WTC11 (cell line): ENCODE data around the gene TMEM135. TPM values are rescaled to one million over a fixed set of nuclear protein-coding genes. Genes with fewer than 3 reads are reported as not detected.

Experiments
- ATAC-seq: fragments of 200-7000 bp; cut with Tn5 transposase; 2 replicates; pipeline ENCODE4 v1.10.0; 2021; ENCODE audit warnings: mild to moderate bottlenecking, moderate library complexity
- CTCF ChIA-PET: fragments of 300-600 bp; sonication (Branson Sonifier 250); formaldehyde crosslinking; loops from one replicate; lab custom pipeline; 2021; ENCODE audit warnings: antibody characterized with exemption; lab: Charles Lee
- POLR2A ChIA-PET: fragments of 350-600 bp; sonication (Branson Sonifier 250); formaldehyde crosslinking; loops from one replicate; lab custom pipeline; 2021; ENCODE audit warnings: antibody characterized with exemption; lab: Charles Lee
- DNase-seq: peaks from one replicate; pipeline ENCODE4 v3.0.0; 2021; ENCODE audit warnings: low spot score
- H3K27ac Mint-ChIP-seq: 2 replicates; pipeline ENCODE4 v1.8.0; 2021; ENCODE audit warnings: mixed read lengths
- H3K27me3 Mint-ChIP-seq: 2 replicates; pipeline ENCODE4 v1.8.0; 2021; ENCODE audit warnings: low read depth, mild to moderate bottlenecking, moderate library complexity, mixed read lengths
- H3K36me3 Mint-ChIP-seq: 2 replicates; pipeline ENCODE4 v1.8.0; 2021; ENCODE audit warnings: mixed read lengths
- H3K4me1 Mint-ChIP-seq: 2 replicates; pipeline ENCODE4 v1.8.0; 2022; ENCODE audit warnings: mixed read lengths
- H3K4me3 Mint-ChIP-seq: 2 replicates; pipeline ENCODE4 v1.8.0; 2021; ENCODE audit warnings: mild to moderate bottlenecking, moderate library complexity, mixed read lengths
- H3K9me3 Mint-ChIP-seq: 2 replicates; pipeline ENCODE4 v1.8.0; 2021; ENCODE audit warnings: mixed read lengths
- ATF1 ChIP-seq: sonication (generic); formaldehyde crosslinking; IDR thresholded peaks from 2 replicates; pipeline ENCODE4 v1.8.1; 2023; ENCODE audit warnings: mild to moderate bottlenecking, moderate library complexity, missing genetic modification reagents
- CREB1 ChIP-seq: sonication (generic); formaldehyde crosslinking; IDR thresholded peaks from 2 replicates; pipeline ENCODE4 v1.8.0; 2023; ENCODE audit warnings: mild to moderate bottlenecking, missing genetic modification reagents
- CREM ChIP-seq: sonication (generic); formaldehyde crosslinking; IDR thresholded peaks from 2 replicates; pipeline ENCODE4 v1.8.1; 2022; ENCODE audit warnings: mild to moderate bottlenecking, missing genetic modification reagents, moderate library complexity
- EMX1 ChIP-seq: fragments of 250-450 bp; sonication (Bioruptor Pico); IDR thresholded peaks from 2 replicates; pipeline ENCODE4 v1.8.0; 2021; ENCODE audit warnings: mild to moderate bottlenecking
- IRF2 ChIP-seq: sonication (generic); formaldehyde crosslinking; IDR thresholded peaks from 2 replicates; pipeline ENCODE4 v1.8.0; 2022; ENCODE audit warnings: low read depth, missing genetic modification reagents, borderline replicate concordance
- MYBL2 ChIP-seq: sonication (generic); formaldehyde crosslinking; IDR thresholded peaks from 2 replicates; pipeline ENCODE4 v1.8.1; 2023; ENCODE audit warnings: mild to moderate bottlenecking, moderate library complexity, missing genetic modification reagents
- NFATC4 ChIP-seq: fragments of 250-450 bp; sonication (Bioruptor Pico); IDR thresholded peaks from 2 replicates; pipeline ENCODE4 v1.9.0; 2021; ENCODE audit warnings: mild to moderate bottlenecking
- RELA ChIP-seq: sonication (generic); formaldehyde crosslinking; IDR thresholded peaks from 2 replicates; pipeline ENCODE4 v1.8.1; 2022; ENCODE audit warnings: missing genetic modification reagents, mild to moderate bottlenecking, borderline replicate concordance
- SMAD3 ChIP-seq: sonication (generic); formaldehyde crosslinking; IDR thresholded peaks from 2 replicates; pipeline ENCODE4 v1.8.0; 2022; ENCODE audit warnings: missing genetic modification reagents, mild to moderate bottlenecking, borderline replicate concordance
- TEAD1 ChIP-seq: sonication (generic); formaldehyde crosslinking; IDR thresholded peaks from 2 replicates; pipeline ENCODE4 v1.8.0; 2022; ENCODE audit warnings: mild to moderate bottlenecking, missing genetic modification reagents
- ZNF121 ChIP-seq: sonication (generic); formaldehyde crosslinking; IDR thresholded peaks from 2 replicates; pipeline ENCODE4 v1.8.0; 2023; ENCODE audit warnings: missing genetic modification reagents
- ZNF219 ChIP-seq: sonication (generic); formaldehyde crosslinking; IDR thresholded peaks from 2 replicates; pipeline ENCODE4 v1.8.0; 2023; ENCODE audit warnings: missing genetic modification reagents, mild to moderate bottlenecking, borderline replicate concordance
- ZNF396 ChIP-seq: fragments of 250-450 bp; sonication (Bioruptor Pico); IDR thresholded peaks from 2 replicates; pipeline ENCODE4 v1.8.0; 2021; ENCODE audit warnings: mild to moderate bottlenecking, moderate library complexity, borderline replicate concordance
- ZNF423 ChIP-seq: fragments of 250-450 bp; sonication (Bioruptor Pico); IDR thresholded peaks from 2 replicates; pipeline ENCODE4 v2.1.2; 2022; ENCODE audit warnings: mild to moderate bottlenecking, moderate library complexity
- total RNA-seq: library from RNA; stranded (reverse); gene quantifications from 3 replicates; pipeline ENCODE4 v1.2.3, GENCODE V29; 2021
- TF ChIP-seq, protein P1 (sequence below): fragments of 250-450 bp; sonication (Bioruptor Pico); IDR thresholded peaks from 2 replicates; pipeline ENCODE4 v1.9.0; 2021; ENCODE audit warnings: moderate library complexity, mild to moderate bottlenecking, inconsistent platforms, borderline replicate concordance
- TF ChIP-seq, protein P2 (sequence below): sonication (generic); formaldehyde crosslinking; IDR thresholded peaks from 2 replicates; pipeline ENCODE4 v1.8.1; 2023; ENCODE audit warnings: mild to moderate bottlenecking, missing genetic modification reagents
- TF ChIP-seq, protein P3 (sequence below): sonication (generic); formaldehyde crosslinking; IDR thresholded peaks from 2 replicates; pipeline ENCODE4 v1.8.1; 2022; ENCODE audit warnings: missing genetic modification reagents, borderline replicate concordance
- TF ChIP-seq, protein P4 (sequence below): sonication (generic); formaldehyde crosslinking; IDR thresholded peaks from 2 replicates; pipeline ENCODE4 v1.8.1; 2022; ENCODE audit warnings: mild to moderate bottlenecking, moderate library complexity, missing genetic modification reagents
- TF ChIP-seq, protein P5 (sequence below): sonication (generic); formaldehyde crosslinking; IDR thresholded peaks from 2 replicates; pipeline ENCODE4 v1.8.1; 2023; ENCODE audit warnings: mild to moderate bottlenecking, missing genetic modification reagents
- TF ChIP-seq, protein P6 (sequence below): fragments of 250-450 bp; sonication (Bioruptor Pico); conservative IDR thresholded peaks from 2 replicates; pipeline ENCODE4 v1.9.0; 2021; ENCODE audit warnings: mild to moderate bottlenecking

TMEM135 gene
- total RNA-seq, 1 experiment from 2014 or later = 35.8 TPM

DNA sequence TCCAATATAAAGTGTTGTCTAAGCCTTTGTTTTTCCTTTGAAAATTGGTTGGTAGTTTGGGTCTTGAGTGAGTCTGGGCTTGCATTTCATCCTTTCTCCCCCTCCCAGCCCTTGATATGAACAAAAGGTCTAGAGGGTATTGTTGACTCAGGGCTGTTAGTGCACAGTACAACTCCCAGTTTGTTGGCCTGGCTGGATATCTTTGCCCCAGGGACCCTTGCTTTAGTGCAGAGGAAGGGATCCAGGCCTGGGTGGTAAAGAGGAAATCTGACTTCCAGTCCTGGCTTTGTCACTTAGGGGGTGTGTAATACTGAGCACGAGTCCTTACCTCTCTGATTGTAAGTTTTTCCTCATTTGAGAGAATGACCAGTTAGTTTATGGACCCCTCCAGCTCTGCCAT, 330.4 kb downstream of the TMEM135 start (continued):
- TF ChIP-seq ZNF396 = no peak
- TF ChIP-seq ZNF423 = no peak
- no peak for TF ChIP-seq EMX1 (CRISPR knock-in tag)
- TF ChIP-seq CREB1 (CRISPR knock-in tag) = no peak
- TF ChIP-seq, protein P1, sequence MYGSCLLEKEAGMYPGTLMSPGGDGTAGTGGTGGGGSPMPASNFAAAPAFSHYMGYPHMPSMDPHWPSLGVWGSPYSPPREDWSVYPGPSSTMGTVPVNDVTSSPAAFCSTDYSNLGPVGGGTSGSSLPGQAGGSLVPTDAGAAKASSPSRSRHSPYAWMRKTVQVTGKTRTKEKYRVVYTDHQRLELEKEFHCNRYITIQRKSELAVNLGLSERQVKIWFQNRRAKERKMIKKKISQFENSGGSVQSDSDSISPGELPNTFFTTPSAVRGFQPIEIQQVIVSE (CRISPR knock-in tag) = no peak
- TF ChIP-seq, protein P2, sequence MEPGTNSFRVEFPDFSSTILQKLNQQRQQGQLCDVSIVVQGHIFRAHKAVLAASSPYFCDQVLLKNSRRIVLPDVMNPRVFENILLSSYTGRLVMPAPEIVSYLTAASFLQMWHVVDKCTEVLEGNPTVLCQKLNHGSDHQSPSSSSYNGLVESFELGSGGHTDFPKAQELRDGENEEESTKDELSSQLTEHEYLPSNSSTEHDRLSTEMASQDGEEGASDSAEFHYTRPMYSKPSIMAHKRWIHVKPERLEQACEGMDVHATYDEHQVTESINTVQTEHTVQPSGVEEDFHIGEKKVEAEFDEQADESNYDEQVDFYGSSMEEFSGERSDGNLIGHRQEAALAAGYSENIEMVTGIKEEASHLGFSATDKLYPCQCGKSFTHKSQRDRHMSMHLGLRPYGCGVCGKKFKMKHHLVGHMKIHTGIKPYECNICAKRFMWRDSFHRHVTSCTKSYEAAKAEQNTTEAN (CRISPR knock-in tag) = no peak
- no peak for TF ChIP-seq SMAD3 (CRISPR knock-in tag)
- no peak for TF ChIP-seq ATF1 (CRISPR knock-in tag)

DNA sequence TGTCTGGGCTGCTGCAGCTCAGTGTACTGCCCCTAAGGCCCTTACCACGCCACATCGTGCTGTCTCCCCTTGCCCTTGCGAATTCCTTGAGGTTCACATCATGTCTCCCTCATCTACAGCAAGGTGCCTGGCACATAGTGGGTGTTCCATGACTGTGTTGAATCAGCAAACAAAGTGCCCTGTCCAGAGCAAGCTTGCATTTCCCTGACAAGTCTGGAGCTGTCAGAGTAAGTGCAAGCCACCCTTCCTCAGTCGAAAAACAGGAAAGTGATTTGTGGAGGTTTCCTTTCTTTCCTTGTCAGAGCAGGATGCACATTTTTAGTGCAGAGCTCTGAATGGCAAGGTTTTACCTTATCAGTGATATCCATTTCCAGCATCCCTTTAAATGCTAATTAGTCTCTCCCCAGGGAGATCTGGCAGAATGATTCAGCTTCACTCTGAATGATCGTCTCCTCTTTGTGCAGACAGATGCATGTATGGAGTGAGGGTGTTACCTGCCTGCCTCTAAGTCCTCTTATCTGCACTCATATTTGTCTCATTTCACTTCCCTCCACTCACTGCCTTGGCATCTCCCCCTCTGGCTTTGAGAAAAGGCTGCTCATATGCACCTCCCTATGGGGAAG, 331.2 kb downstream of the TMEM135 start:
- Mint-ChIP-seq H3K4me1 (peaks cover 36% of the 10 kb centered on the region), H3K36me3 (no peaks in the 10 kb centered on the region), H3K27ac (peak overlapping the region; percentile 32; the same call in 1 of the 2 replicates)
- TF ChIP-seq, protein P3, sequence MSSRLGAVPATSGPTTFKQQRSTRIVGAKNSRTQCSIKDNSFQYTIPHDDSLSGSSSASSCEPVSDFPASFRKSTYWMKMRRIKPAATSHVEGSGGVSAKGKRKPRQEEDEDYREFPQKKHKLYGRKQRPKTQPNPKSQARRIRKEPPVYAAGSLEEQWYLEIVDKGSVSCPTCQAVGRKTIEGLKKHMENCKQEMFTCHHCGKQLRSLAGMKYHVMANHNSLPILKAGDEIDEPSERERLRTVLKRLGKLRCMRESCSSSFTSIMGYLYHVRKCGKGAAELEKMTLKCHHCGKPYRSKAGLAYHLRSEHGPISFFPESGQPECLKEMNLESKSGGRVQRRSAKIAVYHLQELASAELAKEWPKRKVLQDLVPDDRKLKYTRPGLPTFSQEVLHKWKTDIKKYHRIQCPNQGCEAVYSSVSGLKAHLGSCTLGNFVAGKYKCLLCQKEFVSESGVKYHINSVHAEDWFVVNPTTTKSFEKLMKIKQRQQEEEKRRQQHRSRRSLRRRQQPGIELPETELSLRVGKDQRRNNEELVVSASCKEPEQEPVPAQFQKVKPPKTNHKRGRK (CRISPR knock-in tag) = no peak
- TF ChIP-seq SMAD3 (CRISPR knock-in tag) = 0 out of 2 replicates have a peak, but pooled peaks have one; percentile 36
- TF ChIP-seq, all 79 proteins: peak for 1
- POLR2A ChIA-PET = interaction anchor here (1.0 kb wide), 1 partner anchor 8 kb away, joined by 4 read pairs; no protein-coding TSS in a partner anchor
- CTCF ChIA-PET = interaction anchor here (2.3 to 3.6 kb wide), 2 partner anchors 15 to 52 kb away, joined by 9 to 27 read pairs; no protein-coding TSS in a partner anchor
- Mint-ChIP-seq H3K4me3 (no peak overlapping the region), H3K27me3 (no peaks in the 10 kb centered on the region), H3K9me3 (no peaks in the 10 kb centered on the region)
- DNase-seq (no peak), ATAC-seq (peak; percentile 65)

DNA sequence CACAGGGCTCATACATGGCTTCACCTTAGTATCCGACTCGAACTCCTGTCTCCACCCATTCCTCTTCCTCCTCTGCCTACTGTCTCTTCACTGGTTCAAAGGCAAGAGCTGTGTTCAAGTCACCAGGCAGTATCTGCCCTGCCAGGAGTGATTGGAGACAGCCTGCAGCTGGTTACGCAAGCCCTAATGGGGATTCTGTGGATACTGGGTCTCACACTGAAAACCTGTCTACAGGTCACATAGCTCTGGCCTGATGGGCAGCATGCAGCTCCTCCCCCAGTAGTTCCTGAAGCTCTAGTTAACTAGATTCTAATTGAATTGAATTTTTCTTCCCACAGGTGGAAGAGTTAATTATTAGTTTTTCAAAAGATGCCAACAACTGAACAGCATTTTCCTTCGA, 332.2 kb downstream of the TMEM135 start:
- H3K36me3 Mint-ChIP-seq = no peaks in the 10 kb centered on the region
- ChIA-PET POLR2A (no interaction called here), CTCF (interaction anchor here (3.6 kb wide), 1 partner anchor 51 kb away, joined by 27 read pairs; no protein-coding TSS in a partner anchor)
- DNase-seq (no peak), ATAC-seq (no peak; the same call in 1 of the 2 replicates)
- TF ChIP-seq, protein P4, sequence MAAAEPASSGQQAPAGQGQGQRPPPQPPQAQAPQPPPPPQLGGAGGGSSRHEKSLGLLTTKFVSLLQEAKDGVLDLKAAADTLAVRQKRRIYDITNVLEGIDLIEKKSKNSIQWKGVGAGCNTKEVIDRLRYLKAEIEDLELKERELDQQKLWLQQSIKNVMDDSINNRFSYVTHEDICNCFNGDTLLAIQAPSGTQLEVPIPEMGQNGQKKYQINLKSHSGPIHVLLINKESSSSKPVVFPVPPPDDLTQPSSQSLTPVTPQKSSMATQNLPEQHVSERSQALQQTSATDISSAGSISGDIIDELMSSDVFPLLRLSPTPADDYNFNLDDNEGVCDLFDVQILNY (CRISPR knock-in tag) = no peak
- TF ChIP-seq NFATC4 (no peak), ZNF219 (no peak), CREM (CRISPR knock-in tag) (no peak), TEAD1 (CRISPR knock-in tag) (no peak), RELA (CRISPR knock-in tag) (no peak), MYBL2 (CRISPR knock-in tag) (no peak), ZNF121 (CRISPR knock-in tag) (no peak), IRF2 (CRISPR knock-in tag) (no peak)
- TF ChIP-seq, protein P5, sequence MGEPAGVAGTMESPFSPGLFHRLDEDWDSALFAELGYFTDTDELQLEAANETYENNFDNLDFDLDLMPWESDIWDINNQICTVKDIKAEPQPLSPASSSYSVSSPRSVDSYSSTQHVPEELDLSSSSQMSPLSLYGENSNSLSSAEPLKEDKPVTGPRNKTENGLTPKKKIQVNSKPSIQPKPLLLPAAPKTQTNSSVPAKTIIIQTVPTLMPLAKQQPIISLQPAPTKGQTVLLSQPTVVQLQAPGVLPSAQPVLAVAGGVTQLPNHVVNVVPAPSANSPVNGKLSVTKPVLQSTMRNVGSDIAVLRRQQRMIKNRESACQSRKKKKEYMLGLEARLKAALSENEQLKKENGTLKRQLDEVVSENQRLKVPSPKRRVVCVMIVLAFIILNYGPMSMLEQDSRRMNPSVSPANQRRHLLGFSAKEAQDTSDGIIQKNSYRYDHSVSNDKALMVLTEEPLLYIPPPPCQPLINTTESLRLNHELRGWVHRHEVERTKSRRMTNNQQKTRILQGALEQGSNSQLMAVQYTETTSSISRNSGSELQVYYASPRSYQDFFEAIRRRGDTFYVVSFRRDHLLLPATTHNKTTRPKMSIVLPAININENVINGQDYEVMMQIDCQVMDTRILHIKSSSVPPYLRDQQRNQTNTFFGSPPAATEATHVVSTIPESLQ (CRISPR knock-in tag) = no peak
- TF ChIP-seq, protein P6, sequence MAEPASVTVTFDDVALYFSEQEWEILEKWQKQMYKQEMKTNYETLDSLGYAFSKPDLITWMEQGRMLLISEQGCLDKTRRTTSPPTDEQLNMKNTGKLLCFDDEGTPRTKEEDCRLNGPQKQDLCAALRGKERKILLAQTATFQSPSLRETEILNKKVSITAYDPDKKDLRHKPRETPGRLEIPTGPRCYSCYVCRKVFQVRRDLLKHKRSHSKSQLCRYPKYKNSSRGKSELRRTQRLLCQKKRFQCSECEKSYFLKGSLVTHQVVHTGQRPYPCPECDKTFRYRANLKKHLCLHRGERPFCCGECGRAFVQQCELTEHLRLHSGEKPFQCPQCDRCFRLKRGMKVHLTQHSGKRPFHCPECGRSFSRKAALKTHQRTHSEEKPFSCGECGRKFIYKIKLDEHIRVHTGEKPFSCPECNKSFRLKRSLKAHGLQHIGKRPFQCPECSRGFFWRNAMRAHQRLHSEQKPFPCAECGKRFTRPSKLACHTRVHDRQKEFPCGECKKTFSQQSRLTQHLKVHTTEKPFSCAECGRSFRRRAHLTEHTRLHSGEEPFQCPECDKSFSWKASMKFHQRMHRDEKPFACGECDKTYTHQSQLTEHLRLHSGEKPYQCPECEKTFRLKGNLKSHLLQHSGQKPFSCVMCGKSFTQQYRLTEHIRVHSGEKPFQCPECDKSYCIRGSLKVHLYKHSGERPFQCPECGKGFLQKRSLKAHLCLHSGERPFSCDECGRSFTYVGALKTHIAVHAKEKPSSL = no peak
- H3K27ac Mint-ChIP-seq = no peak overlapping the region
- H3K4me1 Mint-ChIP-seq = peaks cover 36% of the 10 kb centered on the region
- H3K27me3 Mint-ChIP-seq = no peaks in the 10 kb centered on the region
- H3K9me3 Mint-ChIP-seq = no peaks in the 10 kb centered on the region
- no peak overlapping the region for H3K4me3 Mint-ChIP-seq
